Left lung (tissue), 10 donors: ENCODE measurements around the gene DCLK2. TPM values are rescaled to one million over a fixed set of nuclear protein-coding genes. Genes with fewer than 3 reads are reported as not detected.

Experiments
- ATAC-seq: fragments of 200-7000 bp; cut with Tn5 transposase; one replicate; pipeline ENCODE4 v1.9.1; 2020; ENCODE audit warnings: moderate library complexity
- DNase-seq, 4 donors: peaks; one replicate each; pipeline ENCODE4 v3.0.0-alpha.2; 2013 to 2020
- H3K27ac ChIP-seq, 2 donors: fragments of 200-600 bp; sonication (generic) in 1 of 2; one replicate each; pipeline versions ENCODE4 v1.5.0 to v1.8.0; 2020 to 2021
- H3K27me3 ChIP-seq, 2 donors: fragments of 200-600 bp; sonication (generic) in 1 of 2; one replicate each; pipeline versions ENCODE4 v1.5.0 to v1.8.0; 2020 to 2021
- H3K36me3 ChIP-seq, 2 donors: fragments of 200-600 bp; sonication (generic) in 1 of 2; one replicate each; pipeline versions ENCODE4 v1.5.0 to v1.8.0; 2020 to 2021
- H3K4me1 ChIP-seq, 2 donors: fragments of 200-600 bp; one replicate each; pipeline ENCODE4 v1.8.0; 2021
- H3K4me3 ChIP-seq, 2 donors: fragments of 200-600 bp; sonication (generic) in 1 of 2; one replicate each; pipeline versions ENCODE4 v1.5.0 to v1.8.0; 2020 to 2021; ENCODE audit warnings: mild to moderate bottlenecking in 1 of 2
- H3K9me3 ChIP-seq, 2 donors: fragments of 200-600 bp; sonication (generic) in 1 of 2; one replicate each; pipeline versions ENCODE4 v1.5.0 to v1.8.0; 2020 to 2021
- CTCF ChIP-seq, 2 donors: fragments of 200-600 bp; sonication (generic) in 1 of 2; IDR thresholded peaks; one replicate each; pipeline versions ENCODE4 v1.5.0 to v1.8.0; 2021; ENCODE audit warnings: antibody characterized with exemption in 2 of 2
- intact Hi-C, 2 donors: fragments of 100-400 bp; cut with DNase I; formaldehyde crosslinking; loops; one replicate each; pipeline versions ENCODE4 v1.11.2 to v1.14.2; 2022
- polyA plus RNA-seq, 6 donors: library from polyadenylated mRNA; unstranded; fragments of 120-200 nt; gene quantifications; one replicate each; pipeline ENCODE4 v1.2.1, GENCODE V29; 2013; ENCODE audit not compliant: insufficient read length in 6 of 6
- total RNA-seq, 2 donors: library from RNA; stranded (reverse); fragmentation: NEBNext Ultra II Directional; extraction: Animal tissue kit (Norgen Biotek cat#: 25700); gene quantifications; one replicate each; pipeline ENCODE4 v1.2.1, GENCODE V29; 2021
- donor health status: DM: no; HTN: yes; CAD: no.
- donor health status: DM: no; HTN: no; CAD: no.

Gene DCLK2
- total and polyA plus RNA-seq, 8 donors = 2.6 to 12.9 (median 11.5) TPM

DNA sequence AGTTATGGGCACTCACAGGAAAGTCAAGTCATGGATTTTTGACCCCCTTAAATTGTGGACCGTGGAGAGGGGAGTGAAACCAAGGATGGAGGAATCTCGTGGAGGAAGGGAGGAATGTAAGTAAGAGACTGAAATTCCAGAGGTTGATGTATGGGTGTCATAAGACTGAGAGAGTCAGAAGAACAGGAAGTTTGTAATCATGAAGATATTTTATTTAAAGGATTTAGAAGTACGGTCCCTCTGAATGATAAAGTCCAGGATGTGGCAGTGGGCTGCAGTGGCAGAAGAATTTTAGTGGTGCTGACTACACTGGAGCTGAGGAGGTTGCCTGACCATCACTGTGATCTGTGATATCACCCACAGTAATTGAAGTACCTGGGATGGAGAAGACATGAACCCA, 57.8 kb downstream of the DCLK2 start:
- H3K27ac ChIP-seq = no peak overlapping the region
- DNase-seq (no peak), ATAC-seq (no peak)
- no peak for TF ChIP-seq CTCF (IDR thresholded peaks at IDR 0.05)
- no peaks in the 10 kb centered on the region for H3K9me3 ChIP-seq
- H3K4me3 ChIP-seq = no peak overlapping the region
- intact Hi-C loops = no loop called here
- H3K27me3 ChIP-seq = no peaks in the 10 kb centered on the region
- H3K4me1 ChIP-seq = no peaks in the 10 kb centered on the region
- H3K36me3 ChIP-seq = no peaks in the 10 kb centered on the region

GRCh38 chr4:150136481-150136880, 58.2 kb downstream of the DCLK2 start:
- intact Hi-C loops = no loop called here
- Histone ChIP-seq H3K36me3 (no peaks in the 10 kb centered on the region), H3K27ac (no peak overlapping the region), H3K9me3 (no peaks in the 10 kb centered on the region), H3K27me3 (no peaks in the 10 kb centered on the region), H3K4me3 (no peak overlapping the region), H3K4me1 (no peaks in the 10 kb centered on the region)
- ATAC-seq (no peak), DNase-seq (no peak)
- no peak for TF ChIP-seq CTCF (IDR thresholded peaks at IDR 0.05)

DNA sequence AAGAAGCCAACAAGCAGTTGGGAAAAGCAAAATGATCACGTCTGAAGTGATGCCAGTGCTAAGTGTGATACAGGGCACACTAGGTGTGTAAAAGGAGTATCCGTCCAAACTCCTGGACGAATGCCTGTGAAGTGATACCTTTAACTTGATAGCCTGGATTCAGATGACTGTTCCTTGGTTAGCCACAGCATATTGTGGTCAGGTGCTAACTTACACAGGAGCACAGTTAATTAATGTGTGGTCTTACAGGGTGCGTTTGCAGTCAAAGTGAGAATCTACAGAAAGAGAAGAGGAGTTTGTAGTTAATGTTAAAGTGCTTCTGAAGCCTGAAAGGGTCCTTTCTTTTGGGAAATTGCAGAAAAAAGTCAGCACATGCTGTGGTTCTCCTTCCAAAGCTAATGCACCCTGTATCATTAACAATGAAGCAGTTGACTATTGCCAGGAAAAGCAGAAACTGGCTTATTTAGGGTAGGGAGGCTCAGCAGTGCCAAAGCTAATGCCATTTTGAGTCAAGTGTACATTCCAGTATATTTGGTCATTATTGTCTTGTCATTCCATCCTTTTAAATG, 61.1 kb downstream of the DCLK2 start:
- no peaks in the 10 kb centered on the region for H3K4me1 ChIP-seq
- no peaks in the 10 kb centered on the region for H3K36me3 ChIP-seq
- H3K9me3 ChIP-seq = no peaks in the 10 kb centered on the region
- no peaks in the 10 kb centered on the region for H3K27me3 ChIP-seq
- H3K27ac ChIP-seq = no peak overlapping the region
- intact Hi-C loops = no loop called here
- no peak for DNase-seq
- no peak for ATAC-seq
- no peak for TF ChIP-seq CTCF (IDR thresholded peaks at IDR 0.05)
- no peak overlapping the region for H3K4me3 ChIP-seq

DNA sequence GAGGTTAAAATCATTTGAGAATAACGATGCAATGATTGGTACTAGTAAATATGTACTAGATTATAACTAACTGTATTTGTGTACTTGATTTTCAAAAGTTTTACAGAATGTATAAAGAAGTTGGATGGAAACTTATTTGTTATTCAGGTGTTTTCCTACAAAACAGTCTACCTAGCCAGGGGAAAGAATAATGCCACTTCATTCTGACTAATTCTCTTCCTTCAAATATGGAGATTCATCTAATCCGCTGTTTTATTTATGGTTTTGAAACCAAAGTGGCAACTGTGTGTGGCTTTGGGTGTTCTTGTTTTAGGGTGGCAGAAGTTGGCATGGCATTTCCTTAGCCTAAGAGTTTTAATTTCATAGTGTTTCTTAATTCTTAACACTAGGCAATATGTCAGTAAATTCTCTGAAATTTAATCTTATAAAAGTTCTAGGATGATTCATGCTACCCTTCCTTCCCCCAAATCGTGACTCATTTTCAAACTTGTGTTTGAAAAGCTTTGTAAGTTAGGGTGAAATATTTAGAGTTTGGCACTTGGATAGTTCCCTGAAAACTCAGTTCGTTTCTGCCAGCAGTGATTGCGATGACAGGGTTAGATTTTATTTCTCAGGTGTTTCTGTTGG, 62.6 kb downstream of the DCLK2 start:
- Histone ChIP-seq H3K27ac (no peak overlapping the region), H3K4me1 (peaks cover 0 to 2% of the 10 kb centered on the region in 2 donors), H3K4me3 (no peak overlapping the region), H3K9me3 (no peaks in the 10 kb centered on the region), H3K36me3 (no peaks in the 10 kb centered on the region), H3K27me3 (no peaks in the 10 kb centered on the region)
- no peak for TF ChIP-seq CTCF (IDR thresholded peaks at IDR 0.05)
- ATAC-seq = no peak
- intact Hi-C loops = no loop called here
- DNase-seq = no peak

- Histone ChIP-seq H3K27ac (no peak overlapping the region), H3K4me3 (no peak overlapping the region), H3K9me3 (no peaks in the 10 kb centered on the region), H3K36me3 (no peaks in the 10 kb centered on the region), H3K27me3 (no peaks in the 10 kb centered on the region), H3K4me1 (peaks cover 0 to 5% of the 10 kb centered on the region in 2 donors)
- no peak for TF ChIP-seq CTCF (IDR thresholded peaks at IDR 0.05)
- DNase-seq (no peak), ATAC-seq (no peak)
- intact Hi-C loops = no loop called here
Observed at GRCh38 chr4:150141756-150142155, 63.5 kb downstream of the DCLK2 start.
